ENCODE data around the gene CD300C.
"Not testable (repeated sequence)": the region's sequence is repeated elsewhere in the genome, so short reads cannot be mapped to it uniquely, and the experiment has no call there.

The CD300C gene

DNA sequence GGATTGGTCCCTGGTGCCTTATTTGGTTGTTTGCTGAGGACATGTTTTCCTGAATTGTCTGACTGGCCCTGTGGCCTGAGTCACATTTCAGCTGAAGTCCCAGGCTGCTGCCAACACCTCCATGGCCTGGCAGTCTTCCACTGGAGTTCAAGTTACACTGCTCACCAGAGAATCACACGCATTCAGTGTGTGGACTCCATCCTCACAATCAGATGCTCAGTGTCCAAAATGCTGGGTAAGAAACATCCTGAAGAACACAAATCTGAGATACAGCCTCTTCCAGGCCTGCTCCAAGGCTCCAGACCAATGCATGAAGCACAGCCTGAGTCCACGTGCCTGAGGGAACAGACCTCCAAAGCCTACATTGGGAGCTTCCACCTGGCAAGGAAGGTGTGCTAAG is 33.9 kb downstream of the CD300C start:
- no peak for DNase-seq

DNA sequence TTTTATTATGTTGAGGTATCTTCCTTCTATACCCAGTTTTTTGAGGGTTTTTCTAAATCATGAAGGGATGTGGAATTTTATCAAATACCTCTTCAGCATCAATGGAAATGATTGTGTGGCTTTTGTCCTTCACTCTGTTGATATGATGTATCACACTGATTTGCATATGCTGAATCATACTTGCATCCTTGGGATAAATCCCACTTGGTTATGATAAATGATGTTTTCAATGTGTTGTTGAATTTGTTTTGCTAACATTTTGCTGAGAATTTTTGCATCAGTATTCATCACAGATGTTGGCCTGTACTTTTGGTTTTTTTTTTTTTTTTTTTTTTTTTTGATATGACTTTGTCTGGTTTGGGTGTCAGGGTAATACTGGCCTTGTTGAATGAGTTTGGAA is 37.8 kb downstream of the CD300C start:
- no peak for DNase-seq

DNA sequence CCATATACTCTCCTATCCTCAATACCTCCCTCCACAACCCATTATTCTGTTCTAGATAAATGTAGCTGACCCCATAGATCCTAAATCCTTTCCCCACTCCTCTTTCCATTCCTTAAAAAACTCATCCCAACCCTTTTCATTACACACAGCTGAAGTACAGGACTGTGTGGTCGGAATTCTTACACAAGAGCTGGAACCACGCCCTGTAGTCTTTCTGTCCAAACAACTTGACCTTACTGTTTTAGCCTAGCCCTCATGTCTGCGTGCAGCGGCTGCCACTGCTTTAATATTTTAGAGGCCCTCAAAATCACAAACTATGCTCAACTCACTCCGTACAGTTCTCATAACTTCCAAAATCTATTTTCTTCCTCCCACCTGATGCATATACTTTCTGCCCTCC is 42.0 kb downstream of the CD300C start:
- not testable (repeated sequence) for DNase-seq

DNA sequence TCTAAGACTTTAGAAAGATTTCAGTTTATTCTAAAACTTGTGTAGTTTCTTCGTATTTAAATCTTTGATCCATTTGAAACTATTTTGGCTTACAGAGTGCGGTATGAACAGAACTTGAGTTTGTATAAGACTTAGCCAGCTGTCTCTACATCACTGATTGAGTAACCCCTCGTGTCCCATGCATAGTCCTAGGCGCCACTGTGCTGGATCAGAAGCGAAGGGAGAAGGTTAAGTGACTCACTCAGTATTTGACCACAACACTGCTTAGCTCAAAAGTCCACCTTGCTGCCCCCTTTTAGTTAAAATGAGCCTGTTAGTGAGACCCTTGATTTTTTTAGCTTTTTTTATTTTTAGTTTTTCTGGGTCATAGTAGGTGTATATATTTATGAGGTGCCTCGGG is 43.1 kb downstream of the CD300C start:
- no peak for DNase-seq

DNA sequence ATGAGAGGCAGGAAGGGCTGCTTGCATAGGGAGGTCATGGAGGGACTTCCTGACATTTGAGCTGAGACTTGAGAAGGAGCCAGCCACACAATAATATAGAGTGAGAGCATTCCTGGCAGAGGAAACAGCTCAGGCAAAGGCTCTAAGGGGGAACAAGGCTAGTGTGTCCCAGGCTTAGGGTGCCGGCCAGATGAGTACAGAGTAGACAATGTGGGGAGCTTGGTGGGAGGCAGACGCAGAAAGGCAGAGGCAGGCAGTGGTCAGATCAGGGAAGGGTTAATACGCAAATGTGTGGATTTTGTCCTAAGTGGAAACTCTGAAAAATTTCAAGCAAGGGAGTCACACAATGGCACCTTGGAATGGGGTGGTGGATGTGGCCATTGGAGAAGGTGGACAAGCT is 45.9 kb downstream of the CD300C start:
- no peak for DNase-seq

DNA sequence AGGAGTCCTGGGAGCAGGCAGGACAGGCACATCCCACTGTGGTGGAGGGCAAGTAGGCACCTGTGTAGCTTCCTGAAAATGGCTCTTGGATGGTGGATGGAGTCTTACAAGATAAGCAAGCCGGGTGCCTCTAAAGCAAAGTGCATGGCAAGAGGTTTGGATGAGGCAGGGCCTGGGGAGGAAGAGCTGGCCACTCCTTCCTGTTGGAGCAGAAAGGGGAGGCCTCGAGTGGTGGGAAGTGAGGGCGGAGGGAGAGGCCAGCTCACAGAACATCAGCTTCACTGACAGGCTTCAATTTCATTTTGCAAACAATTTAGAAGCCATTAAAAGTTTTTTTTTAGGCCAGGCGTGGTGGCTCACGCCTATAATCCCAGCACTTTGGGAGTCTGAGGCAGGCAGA is 48.4 kb downstream of the CD300C start:
- DNase-seq, result no peak

DNA sequence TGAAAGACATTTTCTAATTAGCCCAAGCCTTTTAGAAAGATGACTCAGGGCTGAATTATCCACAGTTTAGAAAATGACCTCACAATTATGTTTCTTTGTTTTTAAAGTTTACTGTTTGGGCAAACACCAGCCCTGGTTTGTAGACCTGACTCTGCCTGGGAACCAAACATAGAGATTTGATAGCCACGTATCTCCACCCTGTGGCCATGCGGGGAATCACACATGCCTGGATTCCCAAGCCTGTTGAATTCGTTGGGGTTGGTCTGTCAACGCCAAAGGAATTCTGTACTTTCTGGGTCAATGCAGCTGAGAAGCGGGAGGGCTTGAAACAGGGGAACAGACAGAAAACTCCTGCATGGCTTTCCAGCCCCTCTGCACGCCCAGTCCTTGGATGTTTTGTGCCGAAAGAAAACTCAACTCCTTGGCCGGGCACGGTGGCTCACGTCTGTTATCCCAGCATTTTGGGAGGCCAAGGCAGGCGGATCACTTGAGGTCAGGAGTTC is 52.5 kb downstream of the CD300C start:
- peak; percentile 59 to 67 for DNase-seq

DNA sequence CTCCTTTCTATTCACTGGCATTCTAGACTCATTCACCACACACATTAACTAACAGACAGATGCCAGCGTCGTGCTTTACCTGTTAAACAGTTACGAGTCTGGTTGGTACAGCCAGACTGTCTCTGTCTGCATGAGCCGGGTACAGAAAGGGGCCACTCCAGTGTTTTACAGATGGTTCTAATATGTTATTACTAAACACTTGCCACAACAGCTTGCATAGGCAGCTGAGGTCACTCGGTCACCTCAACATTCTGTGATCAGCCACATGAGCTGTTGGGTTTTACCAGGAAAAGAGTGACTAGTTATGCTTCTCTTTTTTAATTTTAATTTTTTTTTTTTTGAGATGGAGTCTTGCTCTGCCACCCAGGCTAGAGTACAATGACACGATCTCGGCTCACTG is 54.3 kb downstream of the CD300C start:
- DNase-seq, result no peak
